Measurements from ENCODE around the gene SCGB2B2.

DNA sequence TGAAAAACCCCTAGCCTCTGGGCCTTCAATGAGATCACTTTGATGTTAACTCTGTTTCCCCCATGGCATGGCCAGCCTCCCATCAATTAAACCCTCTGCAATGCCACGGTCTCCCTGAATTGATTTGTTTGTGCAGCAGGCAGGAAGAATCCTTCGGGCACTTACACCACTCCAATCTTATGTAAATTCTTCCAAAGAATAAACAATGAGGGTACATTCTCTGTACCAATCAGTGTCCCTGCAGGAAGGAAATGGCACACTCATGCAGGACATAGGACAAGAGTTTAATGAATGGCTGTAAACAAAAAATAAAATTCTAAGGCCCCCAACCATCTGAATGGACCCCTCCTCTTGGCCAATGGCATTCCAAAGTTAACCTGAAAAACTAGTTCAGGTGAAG is 22.2 kb downstream of the SCGB2B2 start:
- TF ChIP-seq, protein P1, sequence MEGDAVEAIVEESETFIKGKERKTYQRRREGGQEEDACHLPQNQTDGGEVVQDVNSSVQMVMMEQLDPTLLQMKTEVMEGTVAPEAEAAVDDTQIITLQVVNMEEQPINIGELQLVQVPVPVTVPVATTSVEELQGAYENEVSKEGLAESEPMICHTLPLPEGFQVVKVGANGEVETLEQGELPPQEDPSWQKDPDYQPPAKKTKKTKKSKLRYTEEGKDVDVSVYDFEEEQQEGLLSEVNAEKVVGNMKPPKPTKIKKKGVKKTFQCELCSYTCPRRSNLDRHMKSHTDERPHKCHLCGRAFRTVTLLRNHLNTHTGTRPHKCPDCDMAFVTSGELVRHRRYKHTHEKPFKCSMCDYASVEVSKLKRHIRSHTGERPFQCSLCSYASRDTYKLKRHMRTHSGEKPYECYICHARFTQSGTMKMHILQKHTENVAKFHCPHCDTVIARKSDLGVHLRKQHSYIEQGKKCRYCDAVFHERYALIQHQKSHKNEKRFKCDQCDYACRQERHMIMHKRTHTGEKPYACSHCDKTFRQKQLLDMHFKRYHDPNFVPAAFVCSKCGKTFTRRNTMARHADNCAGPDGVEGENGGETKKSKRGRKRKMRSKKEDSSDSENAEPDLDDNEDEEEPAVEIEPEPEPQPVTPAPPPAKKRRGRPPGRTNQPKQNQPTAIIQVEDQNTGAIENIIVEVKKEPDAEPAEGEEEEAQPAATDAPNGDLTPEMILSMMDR (IDR thresholded peaks at IDR 0.05; ENCODE audit: low read length): no peak
- TF ChIP-seq EZH2 (IDR thresholded peaks at IDR 0.05; ENCODE audit: borderline replicate concordance, low read length): no peak
